ENCODE measurements around the gene CNFN.

CNFN gene

GRCh38 chr19:42370626-42371175 lies 19.4 kb downstream of the CNFN start:
- DNase-seq, result no peak

GRCh38 chr19:42370068-42370520 lies 20.0 kb downstream of the CNFN start:
- DNase-seq, result no peak

GRCh38 chr19:42369433-42370067 lies 20.5 kb downstream of the CNFN start:
- DNase-seq, result no peak

- no peak for DNase-seq
These were observed 21.3 kb downstream of the CNFN start for GRCh38 chr19:42368765-42369164.

GRCh38 chr19:42368360-42368759 lies 21.7 kb downstream of the CNFN start:
- DNase-seq, result no peak

GRCh38 chr19:42367929-42368328 lies 22.2 kb downstream of the CNFN start:
- no peak for DNase-seq

GRCh38 chr19:42366673-42367072 lies 23.4 kb downstream of the CNFN start:
- DNase-seq, result no peak

GRCh38 chr19:42363614-42364346 lies 26.3 kb downstream of the CNFN start:
- no peak for DNase-seq

- no peak for DNase-seq
These were observed 27.1 kb downstream of the CNFN start for GRCh38 chr19:42362891-42363440.

GRCh38 chr19:42362342-42362741 lies 27.8 kb downstream of the CNFN start:
- DNase-seq, result no peak

- no peak for DNase-seq
These were observed 28.6 kb downstream of the CNFN start for GRCh38 chr19:42361545-42361910.

GRCh38 chr19:42360787-42361544 lies 29.1 kb downstream of the CNFN start:
- no peak for DNase-seq

- no peak for DNase-seq
These were observed 32.8 kb downstream of the CNFN start for GRCh38 chr19:42357290-42357689.

GRCh38 chr19:42356686-42357085 lies 33.4 kb downstream of the CNFN start:
- DNase-seq, result no peak

- no peak for DNase-seq
These were observed 34.2 kb downstream of the CNFN start for GRCh38 chr19:42355896-42356295.

- no peak for DNase-seq
These were observed 36.6 kb downstream of the CNFN start for GRCh38 chr19:42353341-42354015.

GRCh38 chr19:42352301-42353259 lies 37.5 kb downstream of the CNFN start:
- DNase-seq, result no peak

- no peak for DNase-seq
These were observed 38.9 kb downstream of the CNFN start for GRCh38 chr19:42351079-42351735.

- DNase-seq, result no peak
These were observed 39.7 kb downstream of the CNFN start for GRCh38 chr19:42350417-42350816.

- no peak for DNase-seq
These were observed 40.6 kb downstream of the CNFN start for GRCh38 chr19:42349378-42350107.

All from activated naive CD4-positive, alpha-beta T cell (primary cell).